ENCODE data around the gene GRIN1.
"Not testable (repeated sequence)": the region's sequence is repeated elsewhere in the genome, so short reads cannot be mapped to it uniquely, and the experiment has no call there.

Gene GRIN1

GRCh38 chr9:137128862-137129455, 10.0 kb upstream of the GRIN1 start:
- DNase-seq (ENCODE audit: low read depth) = peak; percentile 28

GRCh38 chr9:137129456-137130175, 9.3 kb upstream of the GRIN1 start:
- peak; percentile 93 for DNase-seq (ENCODE audit: low read depth)

- peak; percentile 49 for DNase-seq (ENCODE audit: low read depth)
Observed at GRCh38 chr9:137130176-137130755, 8.7 kb upstream of the GRIN1 start.

GRCh38 chr9:137134191-137134590, 4.8 kb upstream of the GRIN1 start:
- no peak for DNase-seq (ENCODE audit: low read depth)

- DNase-seq (ENCODE audit: low read depth) = not testable (repeated sequence)
Observed at GRCh38 chr9:137135154-137135553, 3.8 kb upstream of the GRIN1 start.

GRCh38 chr9:137136261-137136880, 2.6 kb upstream of the GRIN1 start:
- DNase-seq (ENCODE audit: low read depth) = no peak

- no peak for DNase-seq (ENCODE audit: low read depth)
Observed at GRCh38 chr9:137136881-137137607, 1.9 kb upstream of the GRIN1 start.

GRCh38 chr9:137138058-137138721, 764 bp upstream of the GRIN1 start:
- peak; percentile 42 for DNase-seq (ENCODE audit: low read depth)

GRCh38 chr9:137139468-137140150, 655 bp downstream of the GRIN1 start:
- DNase-seq (ENCODE audit: low read depth) = no peak

- DNase-seq (ENCODE audit: low read depth) = no peak
Observed at GRCh38 chr9:137140151-137141012, 1.4 kb downstream of the GRIN1 start.

- DNase-seq (ENCODE audit: low read depth) = no peak
Observed at GRCh38 chr9:137141050-137141810, 2.3 kb downstream of the GRIN1 start.

GRCh38 chr9:137141976-137142936, 3.3 kb downstream of the GRIN1 start:
- no peak for DNase-seq (ENCODE audit: low read depth)

- DNase-seq (ENCODE audit: low read depth) = no peak
Observed at GRCh38 chr9:137143459-137143858, 4.5 kb downstream of the GRIN1 start.

GRCh38 chr9:137145731-137146526, 7.0 kb downstream of the GRIN1 start:
- DNase-seq (ENCODE audit: low read depth) = no peak

- no peak for DNase-seq (ENCODE audit: low read depth)
Observed at GRCh38 chr9:137146527-137146918, 7.6 kb downstream of the GRIN1 start.

- DNase-seq (ENCODE audit: low read depth) = no peak
Observed at GRCh38 chr9:137147091-137147792, 8.3 kb downstream of the GRIN1 start.

GRCh38 chr9:137147793-137148160, 8.8 kb downstream of the GRIN1 start:
- no peak for DNase-seq (ENCODE audit: low read depth)
